Epidermal melanocyte (primary cell): ENCODE results near the gene COPS7A.

Experiments
- DNase-seq: peaks from one replicate; pipeline ENCODE4 v3.0.0; 2011; ENCODE audit warnings: low spot score; ENCODE audit not compliant: insufficient read length

The COPS7A gene

GRCh38 chr12:6723607-6724408 is at the start of gene COPS7A:
COPS7A (plus strand) TSS chr12:6724046; CDS start chr12:6724657, 611 bp downstream.
- peak; percentile 96 for DNase-seq

- no peak for DNase-seq
Observed at GRCh38 chr12:6676962-6677361, 46.9 kb upstream of the COPS7A start.

GRCh38 chr12:6684609-6685008 is 39.2 kb upstream of the COPS7A start:
- DNase-seq, result no peak

- no peak for DNase-seq
Observed at GRCh38 chr12:6685814-6686213, 38.0 kb upstream of the COPS7A start.

GRCh38 chr12:6688543-6688998 is 35.3 kb upstream of the COPS7A start:
- peak; percentile 70 for DNase-seq

GRCh38 chr12:6688999-6689882 is 34.6 kb upstream of the COPS7A start, which contains the start of gene ZNF384:
ZNF384 (minus strand) TSS chr12:6689375; CDS start chr12:6679520, 9,855 bp downstream.
- peak; percentile 98 for DNase-seq

GRCh38 chr12:6691473-6691872 is 32.4 kb upstream of the COPS7A start:
- no peak for DNase-seq

- DNase-seq, result no peak
Observed at GRCh38 chr12:6692888-6693287, 31.0 kb upstream of the COPS7A start.

GRCh38 chr12:6693832-6694355 is 30.0 kb upstream of the COPS7A start:
- DNase-seq, result no peak

- DNase-seq, result no peak
Observed at GRCh38 chr12:6694701-6695100, 29.1 kb upstream of the COPS7A start.

- no peak for DNase-seq
Observed at GRCh38 chr12:6695313-6696045, 28.4 kb upstream of the COPS7A start.

GRCh38 chr12:6696690-6697583 is 26.9 kb upstream of the COPS7A start:
- DNase-seq, result no peak

- peak; percentile 79 for DNase-seq
Observed at GRCh38 chr12:6697584-6698351, 26.1 kb upstream of the COPS7A start.

- no peak for DNase-seq
Observed at GRCh38 chr12:6698352-6699046, 25.3 kb upstream of the COPS7A start.

GRCh38 chr12:6699259-6699988 is 24.4 kb upstream of the COPS7A start:
- no peak for DNase-seq

GRCh38 chr12:6699989-6700645 is 23.7 kb upstream of the COPS7A start:
- DNase-seq, result no peak

GRCh38 chr12:6700646-6701051 is 23.2 kb upstream of the COPS7A start, which contains the start of gene PIANP:
PIANP (minus strand) TSS chr12:6700815; CDS start chr12:6698061, 2,754 bp downstream.
- peak; percentile 67 for DNase-seq
